BJ (cell line): ENCODE measurements around the gene ZKSCAN1. TPM values are rescaled to one million over a fixed set of nuclear protein-coding genes. Genes with fewer than 3 reads are reported as not detected.

Experiments
- CTCF ChIA-PET: fragments of 350-600 bp; formaldehyde crosslinking; extraction: SDS; loops from one replicate; lab custom pipeline; 2021; ENCODE audit warnings: antibody characterized with exemption, inconsistent platforms; lab: Yijun Ruan, JAX
- POLR2A ChIA-PET: fragments of 300-600 bp; sonication (Branson Sonifier 250); formaldehyde crosslinking; extraction: SDS; loops from one replicate; lab custom pipeline; 2021; ENCODE audit warnings: antibody characterized with exemption; lab: Charles Lee
- DNase-seq: peaks from one replicate; pipeline ENCODE4 v3.0.0-alpha.2; 2011; ENCODE audit warnings: low read depth
- H3K27me3 ChIP-seq: 2 replicates; pipeline ENCODE4 v1.6.0; 2011; ENCODE audit warnings: low read length; ENCODE audit not compliant: control insufficient read depth, insufficient read depth
- H3K36me3 ChIP-seq: 2 replicates; pipeline ENCODE4 v1.5.1; 2011; ENCODE audit warnings: low read length; ENCODE audit not compliant: control insufficient read depth, insufficient read depth
- H3K4me3 ChIP-seq: 2 replicates; pipeline ENCODE4 v1.5.1; 2011; ENCODE audit warnings: low read depth, mild to moderate bottlenecking, control low read depth, low read length
- CTCF ChIP-seq: IDR thresholded peaks from 2 replicates; pipeline ENCODE4 v1.5.1; 2011; ENCODE audit warnings: low read depth, mild to moderate bottlenecking, control low read depth, inconsistent platforms, low read length, moderate library complexity; ENCODE audit not compliant: insufficient read depth
- polyA plus RNA-seq: library from polyadenylated mRNA; depleted of rRNA; stranded (reverse); fragments of >200 nt; gene quantifications from 2 replicates; pipeline ENCODE4 v1.2.3, GENCODE V29; 2011

The ZKSCAN1 gene
- polyA plus RNA-seq, 1 experiment, result 24.5 TPM

- no peak for DNase-seq
- Histone ChIP-seq H3K36me3 (peaks cover 11% of the 10 kb centered on the region), H3K4me3 (no peak overlapping the region), H3K27me3 (no peaks in the 10 kb centered on the region)
- TF ChIP-seq CTCF, result no peak
- ChIA-PET POLR2A (no interaction called here), CTCF (no interaction called here)
Measured at GRCh38 chr7:100064162-100064561, 48.8 kb downstream of the ZKSCAN1 start.

- ChIA-PET CTCF (interaction anchor here (1.1 kb wide), 1 partner anchor 12 kb away, joined by 3 read pairs; no protein-coding TSS in a partner anchor), POLR2A (no interaction called here)
- DNase-seq, result no peak
- no peak for TF ChIP-seq CTCF
- Histone ChIP-seq H3K36me3 (peaks cover 19% of the 10 kb centered on the region), H3K27me3 (no peaks in the 10 kb centered on the region), H3K4me3 (no peak overlapping the region)
Measured at GRCh38 chr7:100065452-100066186, 50.2 kb downstream of the ZKSCAN1 start.

- no peaks in the 10 kb centered on the region for H3K27me3 ChIP-seq
- no peak for DNase-seq
- peaks cover 27% of the 10 kb centered on the region for H3K36me3 ChIP-seq
- CTCF ChIA-PET, result interaction anchor here (1.1 kb wide), 2 partner anchors 11 to 14 kb away, joined by 3 to 5 read pairs; no protein-coding TSS in a partner anchor
- TF ChIP-seq CTCF, result no peak
- no peak overlapping the region for H3K4me3 ChIP-seq
- POLR2A ChIA-PET, result no interaction called here
Measured at GRCh38 chr7:100066953-100067352, 51.6 kb downstream of the ZKSCAN1 start.

GRCh38 chr7:100069991-100070390 lies 54.6 kb downstream of the ZKSCAN1 start:
- ChIA-PET CTCF (interaction anchor here (0.8 kb wide), 1 partner anchor 11 kb away, joined by 3 read pairs; no protein-coding TSS in a partner anchor), POLR2A (no interaction called here)
- TF ChIP-seq CTCF, result no peak
- Histone ChIP-seq H3K27me3 (no peaks in the 10 kb centered on the region), H3K4me3 (no peak overlapping the region), H3K36me3 (peaks cover 43% of the 10 kb centered on the region)
- no peak for DNase-seq

GRCh38 chr7:100071018-100071723 lies 55.8 kb downstream of the ZKSCAN1 start:
- no peak for TF ChIP-seq CTCF
- no peaks in the 10 kb centered on the region for H3K27me3 ChIP-seq
- no peak for DNase-seq
- H3K4me3 ChIP-seq, result no peak overlapping the region
- H3K36me3 ChIP-seq, result peaks cover 50% of the 10 kb centered on the region
- ChIA-PET CTCF (interaction anchor here (0.8 to 1.3 kb wide), 2 partner anchors 11 to 81 kb away, joined by 3 to 4 read pairs; no protein-coding TSS in a partner anchor), POLR2A (no interaction called here)
